ENCODE data around the gene DUSP16. TPM values are rescaled to one million over a fixed set of nuclear protein-coding genes. Genes with fewer than 3 reads are reported as not detected.

Gene DUSP16
- total and polyA plus RNA-seq, 3 donors from 2014 or later = 22.5 to 48.6 (median 42.1) TPM

DNA sequence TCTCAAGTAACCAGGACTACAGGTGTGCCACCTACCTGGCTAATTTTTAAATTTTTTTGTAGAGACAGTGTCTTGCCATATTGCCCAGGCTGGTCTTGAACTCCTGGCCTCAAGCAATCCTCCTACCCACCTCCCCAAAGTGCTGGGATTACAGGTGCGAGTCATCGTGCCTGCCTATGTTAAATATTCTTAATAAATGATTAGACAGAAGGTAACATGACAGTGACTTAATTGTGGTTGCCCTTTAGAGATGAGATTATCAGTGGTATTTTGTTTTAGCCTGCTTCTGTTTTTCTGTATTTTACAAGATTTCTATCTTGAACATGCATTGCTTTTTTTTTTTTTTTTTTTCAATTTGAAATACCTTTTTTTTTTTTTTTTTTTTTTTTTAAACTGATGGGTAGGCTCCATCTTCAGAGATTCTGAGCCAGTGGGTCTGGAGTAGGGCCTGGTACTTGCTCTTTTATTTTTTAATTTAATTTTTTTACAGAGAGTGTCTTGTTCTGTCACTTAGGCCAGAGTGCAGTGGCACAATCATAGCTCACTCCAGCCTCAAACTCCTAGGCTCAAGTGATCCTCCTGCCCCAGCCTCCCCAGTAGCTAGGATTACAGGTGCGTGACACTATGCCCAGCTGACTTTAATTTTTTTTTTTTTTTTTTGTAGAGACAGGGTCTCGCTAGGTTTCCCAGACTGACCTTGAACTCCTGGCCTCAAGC, 117.3 kb downstream of the DUSP16 start:
- WGBS, 2 donors = 90% methylated on average over 4 of the region's 4 CpGs
- Histone ChIP-seq H3K27ac (no peak overlapping the region), H3K4me3 (no peak overlapping the region), H3K36me3 (ENCODE audit: low read depth, missing control alignments) (no peaks in the 10 kb centered on the region), H3K27me3 (no peaks in the 10 kb centered on the region), H3K9me3 (no peaks in the 10 kb centered on the region), H3K4me1 (peaks cover 20% of the 10 kb centered on the region)
- intact Hi-C loops (cut with DNase I; ENCODE audit: low total_unique reads) = no loop called here
- no peak for TF ChIP-seq POLR2A (IDR thresholded peaks at IDR 0.05)
- TF ChIP-seq, protein P1, sequence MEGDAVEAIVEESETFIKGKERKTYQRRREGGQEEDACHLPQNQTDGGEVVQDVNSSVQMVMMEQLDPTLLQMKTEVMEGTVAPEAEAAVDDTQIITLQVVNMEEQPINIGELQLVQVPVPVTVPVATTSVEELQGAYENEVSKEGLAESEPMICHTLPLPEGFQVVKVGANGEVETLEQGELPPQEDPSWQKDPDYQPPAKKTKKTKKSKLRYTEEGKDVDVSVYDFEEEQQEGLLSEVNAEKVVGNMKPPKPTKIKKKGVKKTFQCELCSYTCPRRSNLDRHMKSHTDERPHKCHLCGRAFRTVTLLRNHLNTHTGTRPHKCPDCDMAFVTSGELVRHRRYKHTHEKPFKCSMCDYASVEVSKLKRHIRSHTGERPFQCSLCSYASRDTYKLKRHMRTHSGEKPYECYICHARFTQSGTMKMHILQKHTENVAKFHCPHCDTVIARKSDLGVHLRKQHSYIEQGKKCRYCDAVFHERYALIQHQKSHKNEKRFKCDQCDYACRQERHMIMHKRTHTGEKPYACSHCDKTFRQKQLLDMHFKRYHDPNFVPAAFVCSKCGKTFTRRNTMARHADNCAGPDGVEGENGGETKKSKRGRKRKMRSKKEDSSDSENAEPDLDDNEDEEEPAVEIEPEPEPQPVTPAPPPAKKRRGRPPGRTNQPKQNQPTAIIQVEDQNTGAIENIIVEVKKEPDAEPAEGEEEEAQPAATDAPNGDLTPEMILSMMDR (IDR thresholded peaks at IDR 0.05) = no peak
- no peak for DNase-seq

DNA sequence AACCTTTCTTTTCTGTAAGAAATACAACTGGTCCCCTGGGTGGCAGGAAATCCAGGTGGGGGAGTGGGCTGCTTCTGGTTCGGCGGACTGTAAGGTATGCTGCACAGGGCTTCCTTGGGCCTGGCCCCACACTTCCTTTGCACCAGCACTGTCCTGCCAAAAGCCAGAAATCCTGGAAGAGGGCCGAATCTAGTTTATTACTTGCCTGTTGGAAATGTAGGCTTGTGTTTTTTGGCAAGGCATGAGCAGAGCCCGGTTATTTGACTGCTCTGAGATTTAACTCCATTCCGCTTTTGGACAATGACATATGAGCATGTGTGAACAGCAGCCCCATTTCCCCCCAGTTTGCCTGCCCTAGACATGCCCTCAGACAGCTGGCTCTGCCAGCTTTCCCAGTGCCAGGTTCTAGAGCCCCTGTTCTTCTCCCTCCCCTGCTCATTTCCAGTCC, 119.2 kb downstream of the DUSP16 start:
- Histone ChIP-seq H3K36me3 (ENCODE audit: low read depth, missing control alignments) (no peaks in the 10 kb centered on the region), H3K4me1 (peaks cover 16% of the 10 kb centered on the region), H3K4me3 (no peak overlapping the region), H3K27me3 (no peaks in the 10 kb centered on the region), H3K9me3 (no peaks in the 10 kb centered on the region), H3K27ac (peak overlapping the region in 1 of 2 donors; percentile 73)
- intact Hi-C loops (cut with DNase I; ENCODE audit: low total_unique reads) = no loop called here
- WGBS, 2 donors = 47 to 50% methylated on average over 4 to 5 of the region's 5 CpGs
- DNase-seq = peak; percentile 48
- no peak for TF ChIP-seq POLR2A (IDR thresholded peaks at IDR 0.05)
- TF ChIP-seq, protein P1 (IDR thresholded peaks at IDR 0.05) = no peak

DNA sequence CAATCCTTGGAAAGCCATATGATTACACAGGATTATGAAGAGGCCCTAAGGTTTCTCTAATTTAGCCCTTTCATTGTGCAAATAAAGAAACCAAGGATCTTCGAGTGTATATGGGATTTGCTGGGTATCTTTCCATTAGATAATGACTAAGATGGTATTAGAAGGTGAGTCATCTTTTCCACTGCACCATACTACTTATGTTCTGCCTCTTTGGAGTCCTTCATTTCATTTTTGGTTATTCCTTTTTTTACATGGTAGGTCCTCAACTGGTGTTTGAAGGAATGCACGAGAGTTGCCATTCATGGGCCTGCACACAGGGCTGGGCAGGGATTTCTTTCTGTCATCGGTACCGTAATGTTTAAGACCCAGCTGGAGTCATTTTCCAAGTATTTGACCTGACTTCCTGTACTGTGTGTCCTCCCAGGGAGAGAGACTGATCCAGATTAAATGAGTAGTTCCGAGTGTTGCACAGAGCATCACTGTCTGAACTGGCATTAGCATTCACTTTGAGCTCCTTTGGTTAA, 120.1 kb downstream of the DUSP16 start:
- H3K36me3 ChIP-seq (ENCODE audit: low read depth, missing control alignments) = no peaks in the 10 kb centered on the region
- no peak for DNase-seq
- peaks cover 16% of the 10 kb centered on the region for H3K4me1 ChIP-seq
- WGBS, 2 donors = 50 to 59% methylated on average over 5 of the region's 5 CpGs
- peak overlapping the region; percentile 23 to 73 for H3K27ac ChIP-seq
- no peak overlapping the region for H3K4me3 ChIP-seq
- no peaks in the 10 kb centered on the region for H3K27me3 ChIP-seq
- intact Hi-C loops (cut with DNase I; ENCODE audit: low total_unique reads) = no loop called here
- no peak for TF ChIP-seq POLR2A (IDR thresholded peaks at IDR 0.05)
- TF ChIP-seq, protein P1 (IDR thresholded peaks at IDR 0.05) = no peak
- no peaks in the 10 kb centered on the region for H3K9me3 ChIP-seq

DNA sequence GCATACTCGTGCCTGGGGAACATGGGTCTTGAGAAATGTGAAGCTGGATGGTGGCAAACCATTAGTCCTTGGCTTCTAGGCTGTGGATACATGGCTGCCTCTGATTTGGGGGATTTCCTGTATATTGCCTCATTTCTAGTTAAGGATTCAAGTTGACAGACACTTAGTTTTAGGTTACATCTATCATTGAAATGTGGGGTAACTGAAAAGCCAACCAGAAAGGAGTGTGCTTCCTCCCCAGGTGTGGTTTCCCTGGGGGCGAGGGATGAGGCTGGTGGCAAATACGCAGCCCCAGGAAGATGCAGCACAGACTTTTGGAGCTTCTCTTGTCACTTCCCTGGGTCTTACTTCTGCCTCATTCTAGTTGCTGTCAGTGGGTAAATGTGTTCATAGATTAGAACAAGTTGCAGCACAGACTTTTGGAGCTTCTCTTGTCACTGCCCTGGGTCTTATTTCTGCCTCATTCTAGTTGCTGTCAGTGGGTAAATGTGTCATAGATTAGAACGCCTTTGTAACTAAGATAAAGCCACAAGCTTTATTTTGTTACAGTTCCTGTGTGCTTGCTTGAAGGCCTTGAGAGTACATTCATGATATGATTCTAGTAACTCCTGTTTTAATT, 120.7 kb downstream of the DUSP16 start:
- H3K36me3 ChIP-seq (ENCODE audit: low read depth, missing control alignments) = no peaks in the 10 kb centered on the region
- H3K4me1 ChIP-seq = peaks cover 16% of the 10 kb centered on the region
- TF ChIP-seq, protein P1 (IDR thresholded peaks at IDR 0.05) = no peak
- 75 to 77% methylated on average over 4 of the region's 4 CpGs for WGBS, 2 donors
- H3K4me3 ChIP-seq = no peak overlapping the region
- peak overlapping the region; percentile 23 to 73 for H3K27ac ChIP-seq
- DNase-seq = no peak
- H3K27me3 ChIP-seq = no peaks in the 10 kb centered on the region
- intact Hi-C loops (cut with DNase I; ENCODE audit: low total_unique reads) = no loop called here
- no peaks in the 10 kb centered on the region for H3K9me3 ChIP-seq
